B cell (primary cell): Measurements from ENCODE around the gene CCDC88C. TPM values are rescaled to one million over a fixed set of nuclear protein-coding genes. Genes with fewer than 3 reads are reported as not detected.

Experiments
- ATAC-seq: fragments of 200-7000 bp; cut with Tn5 transposase; one replicate; pipeline ENCODE4 v1.10.0; 2021; ENCODE audit warnings: low read depth, mild to moderate bottlenecking, moderate number of reproducible peaks, moderate library complexity
- CTCF ChIA-PET: fragments of 350-600 bp; sonication (Branson Sonifier 250); formaldehyde crosslinking; loops from one replicate; lab custom pipeline; 2021; ENCODE audit warnings: antibody characterized with exemption, inconsistent platforms; lab: Charles Lee
- POLR2A ChIA-PET: fragments of 350-600 bp; sonication (Branson Sonifier 250); formaldehyde crosslinking; loops from one replicate; lab custom pipeline; 2021; ENCODE audit warnings: antibody characterized with exemption; lab: Charles Lee
- DNase-seq: peaks from one replicate; pipeline ENCODE4 v3.0.0; 2013
- H2AFZ ChIP-seq: 2 replicates; pipeline ENCODE4 v1.6.1; 2012; ENCODE audit warnings: mild to moderate bottlenecking, low read depth, low read length; ENCODE audit not compliant: insufficient read depth, poor library complexity, severe bottlenecking
- H3K27ac ChIP-seq, 2 donors: 1 replicate in 1 of 2; 2 replicates in 1 of 2; pipeline ENCODE4 v1.5.1; 2012 to 2013; ENCODE audit warnings: low read length in 2 of 2, mild to moderate bottlenecking in 2 of 2, moderate library complexity in 1 of 2
- H3K27me3 ChIP-seq, 4 experiments: fragments of 200-600 bp in 1 of 4; sonication (generic) in 1 of 4; replicated peaks in 1 of 4; 1 replicate in 2 of 4; 2 replicates in 2 of 4; pipeline versions ENCODE4 v1.6.1 to v1.7.0; 2013 to 2016; ENCODE audit warnings: low read length in 3 of 4, mild to moderate bottlenecking in 2 of 4, mixed read lengths in 1 of 4, moderate library complexity in 1 of 4; ENCODE audit not compliant: insufficient read depth in 4 of 4, control insufficient read depth in 3 of 4; ENCODE audit errors: control extremely low read depth in 1 of 4
- H3K36me3 ChIP-seq, 2 experiments: replicated peaks in 1 of 2; 1 replicate in 1 of 2; 2 replicates in 1 of 2; pipeline versions ENCODE4 v1.6.1 to v1.7.1; 2013; ENCODE audit warnings: low read length in 1 of 2; ENCODE audit not compliant: insufficient read depth in 2 of 2, control insufficient read depth in 1 of 2; ENCODE audit errors: control extremely low read depth in 1 of 2, extremely low read depth in 1 of 2
- H3K4me1 ChIP-seq, 2 donors: fragments of 200-600 bp in 1 of 2; sonication (generic) in 1 of 2; 1 replicate in 1 of 2; 2 replicates in 1 of 2; pipeline versions ENCODE4 v1.5.1 to v1.6.1; 2013 to 2017; ENCODE audit warnings: low read length in 2 of 2; ENCODE audit not compliant: control insufficient read depth in 2 of 2, insufficient read depth in 2 of 2
- H3K4me2 ChIP-seq: replicated peaks from 2 replicates; pipeline ENCODE3; 2012; ENCODE audit warnings: mild to moderate bottlenecking, low read depth, low read length; ENCODE audit not compliant: poor library complexity, severe bottlenecking
- H3K4me3 ChIP-seq, 5 experiments: fragments of 200-600 bp in 1 of 5; sonication (generic) in 1 of 5; 1 replicate in 3 of 5; 2 replicates in 2 of 5; pipeline versions ENCODE4 v1.5.1 to v1.7.0; 2011 to 2016; ENCODE audit warnings: low read length in 4 of 5, mild to moderate bottlenecking in 4 of 5, low read depth in 2 of 5, control low read depth in 1 of 5, moderate library complexity in 1 of 5; ENCODE audit not compliant: insufficient read depth in 1 of 5; ENCODE audit errors: control extremely low read depth in 1 of 5, extremely low read depth in 1 of 5
- H3K79me2 ChIP-seq: fragments of 200-600 bp; sonication (generic); one replicate; pipeline ENCODE4 v1.6.0; 2016; ENCODE audit warnings: low read length; ENCODE audit not compliant: control insufficient read depth, insufficient read depth
- H3K9ac ChIP-seq: fragments of 200-600 bp; sonication (generic); 2 replicates; pipeline ENCODE4 v1.6.1; 2017; ENCODE audit warnings: mild to moderate bottlenecking, low read length, moderate library complexity
- H3K9me3 ChIP-seq, 3 donors: one replicate each; pipeline versions ENCODE4 v1.6.1 to v1.7.1; 2013; ENCODE audit warnings: low read length in 2 of 3; ENCODE audit not compliant: control insufficient read depth in 2 of 3, insufficient read depth in 1 of 3; ENCODE audit errors: control extremely low read depth in 1 of 3
- H4K20me1 ChIP-seq: 2 replicates; pipeline ENCODE4 v1.6.0; 2012; ENCODE audit warnings: mild to moderate bottlenecking, low read length; ENCODE audit not compliant: insufficient read depth, control insufficient read depth, poor library complexity, severe bottlenecking
- H3K27ac Mint-ChIP-seq: one replicate; pipeline ENCODE4 v1.8.0; 2021; ENCODE audit warnings: mixed read lengths
- H3K27me3 Mint-ChIP-seq: one replicate; pipeline ENCODE4 v1.8.0; 2021; ENCODE audit warnings: mixed read lengths
- H3K4me1 Mint-ChIP-seq: one replicate; pipeline ENCODE4 v1.8.0; 2021; ENCODE audit warnings: mixed read lengths
- H3K4me3 Mint-ChIP-seq: one replicate; pipeline ENCODE4 v1.8.0; 2021; ENCODE audit warnings: mixed read lengths
- H3K9me3 Mint-ChIP-seq: one replicate; pipeline ENCODE4 v1.8.0; 2022; ENCODE audit warnings: mixed read lengths; ENCODE audit not compliant: insufficient read depth
- EZH2 ChIP-seq: IDR thresholded peaks from 2 replicates; pipeline ENCODE4 v1.6.1; 2012; ENCODE audit warnings: borderline replicate concordance, low read depth, mild to moderate bottlenecking, moderate library complexity, low read length; ENCODE audit not compliant: insufficient read depth, poor library complexity, severe bottlenecking
- WGBS: methylation state at CpG from one replicate; pipeline ENCODE4 v1.1.5; 2013; ENCODE audit warnings: missing lambda C conversion rate; ENCODE audit not compliant: insufficient coverage; 5-methylcytosine and 5-hydroxymethylcytosine counted together
- intact Hi-C: fragments of 100-400 bp; cut with micrococcal nuclease; formaldehyde crosslinking; loops from one replicate; pipeline ENCODE4 v1.10.0; 2022
- polyA plus RNA-seq: library from polyadenylated mRNA; depleted of rRNA; stranded (reverse); fragments of >200 nt; gene quantifications from 2 replicates; pipeline ENCODE4 v1.2.3, GENCODE V29; 2012
- total RNA-seq, 2 donors: library from RNA; stranded (reverse); fragments of 120-200 nt in 1 of 2; gene quantifications; 1 replicate in 1 of 2; 2 replicates in 1 of 2; pipeline versions ENCODE4 v1.2.3 to v1.2.4, GENCODE V29; 2013 to 2022
- TF ChIP-seq, protein P1 (sequence below): fragments of 200-600 bp; IDR thresholded peaks from one replicate; pipeline ENCODE4 v1.8.0; 2022; ENCODE audit warnings: antibody characterized with exemption, mild to moderate bottlenecking

CCDC88C gene
- total and polyA plus RNA-seq, 2 donors (not counting 1 experiment from before 2014, with no cell fraction given): 98.7 to 181 TPM

DNA sequence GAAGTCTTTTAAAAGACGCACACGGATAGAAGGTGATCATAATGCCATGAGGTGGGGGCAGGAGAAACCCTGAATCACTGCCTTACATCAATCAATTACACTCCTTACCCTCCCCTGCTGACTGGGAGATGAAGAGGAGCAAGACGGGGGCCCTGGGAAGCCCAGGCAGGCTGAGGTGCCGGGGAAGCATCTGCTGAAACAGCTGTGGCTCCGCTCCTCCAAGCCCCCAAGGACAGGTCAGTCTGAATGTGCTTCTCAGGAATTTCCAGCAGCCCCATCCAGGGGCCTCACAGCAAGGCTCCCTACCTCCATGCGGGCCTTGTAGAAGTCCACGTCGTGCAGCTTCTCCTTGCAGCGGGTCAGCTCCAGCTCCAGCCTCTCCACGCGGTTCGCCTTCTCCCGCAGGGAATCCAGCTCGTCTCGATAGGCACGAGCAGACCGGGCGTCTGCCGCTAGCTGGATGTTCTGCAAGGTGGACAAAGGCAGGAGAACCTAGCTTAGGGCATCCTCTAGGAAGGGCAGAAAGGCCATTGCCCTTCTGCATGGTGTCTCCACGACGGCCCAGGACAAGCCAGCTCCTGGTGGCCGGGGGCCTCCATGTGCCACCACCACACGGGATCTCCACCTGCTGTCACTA, 79.8 kb downstream of the CCDC88C start:
- Histone ChIP-seq H3K4me1 (peaks cover 8 to 20% of the 10 kb centered on the region in 2 donors), H3K27me3 (no peaks in the 10 kb centered on the region), H3K27ac (no peak overlapping the region), H3K4me2 (no peak overlapping the region), H2AFZ (no peak overlapping the region), H3K9me3 (no peaks in the 10 kb centered on the region), H3K79me2 (peaks cover 97% of the 10 kb centered on the region), H3K36me3 (peaks cover 0 to 97% of the 10 kb centered on the region in 2 experiments), H3K4me3 (no peak overlapping the region), H3K9ac (no peak overlapping the region), H4K20me1 (peaks cover 89% of the 10 kb centered on the region)
- ChIA-PET POLR2A (no interaction called here), CTCF (interaction anchor here (1.1 to 1.4 kb wide), 4 partner anchors 14 to 83 kb away, joined by 3 to 4 read pairs (median 4); no protein-coding TSS in a partner anchor)
- no peak overlapping the region for H3K4me3 Mint-ChIP-seq
- WGBS: 98% methylated on average over 21 of the region's 23 CpGs
- no peak for DNase-seq
- no peak for ATAC-seq
- no peak overlapping the region for H3K27ac Mint-ChIP-seq
- no peaks in the 10 kb centered on the region for H3K27me3 Mint-ChIP-seq
- H3K4me1 Mint-ChIP-seq: peaks cover 27% of the 10 kb centered on the region
- no peak for TF ChIP-seq EZH2
- TF ChIP-seq, protein P1, sequence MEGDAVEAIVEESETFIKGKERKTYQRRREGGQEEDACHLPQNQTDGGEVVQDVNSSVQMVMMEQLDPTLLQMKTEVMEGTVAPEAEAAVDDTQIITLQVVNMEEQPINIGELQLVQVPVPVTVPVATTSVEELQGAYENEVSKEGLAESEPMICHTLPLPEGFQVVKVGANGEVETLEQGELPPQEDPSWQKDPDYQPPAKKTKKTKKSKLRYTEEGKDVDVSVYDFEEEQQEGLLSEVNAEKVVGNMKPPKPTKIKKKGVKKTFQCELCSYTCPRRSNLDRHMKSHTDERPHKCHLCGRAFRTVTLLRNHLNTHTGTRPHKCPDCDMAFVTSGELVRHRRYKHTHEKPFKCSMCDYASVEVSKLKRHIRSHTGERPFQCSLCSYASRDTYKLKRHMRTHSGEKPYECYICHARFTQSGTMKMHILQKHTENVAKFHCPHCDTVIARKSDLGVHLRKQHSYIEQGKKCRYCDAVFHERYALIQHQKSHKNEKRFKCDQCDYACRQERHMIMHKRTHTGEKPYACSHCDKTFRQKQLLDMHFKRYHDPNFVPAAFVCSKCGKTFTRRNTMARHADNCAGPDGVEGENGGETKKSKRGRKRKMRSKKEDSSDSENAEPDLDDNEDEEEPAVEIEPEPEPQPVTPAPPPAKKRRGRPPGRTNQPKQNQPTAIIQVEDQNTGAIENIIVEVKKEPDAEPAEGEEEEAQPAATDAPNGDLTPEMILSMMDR: no peak
- no peaks in the 10 kb centered on the region for H3K9me3 Mint-ChIP-seq
- intact Hi-C loops: no loop called here

DNA sequence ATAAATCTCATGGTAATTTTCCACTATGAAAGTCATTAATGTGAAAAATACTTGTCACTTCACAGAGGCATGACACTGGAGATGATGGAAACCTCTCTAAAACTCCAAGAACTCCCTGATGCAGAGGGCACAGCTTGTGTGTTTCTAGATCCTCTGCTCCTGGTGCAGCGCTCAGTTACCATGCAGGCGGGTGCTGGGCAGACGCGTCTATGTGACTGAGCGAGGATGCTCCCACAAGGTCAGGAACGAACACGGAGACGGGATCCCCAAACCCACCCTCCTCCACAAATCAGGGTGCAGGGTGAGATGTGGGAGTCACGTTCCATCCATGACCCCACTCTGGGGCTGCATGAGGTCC, 81.5 kb downstream of the CCDC88C start:
- Mint-ChIP-seq H3K9me3 (no peaks in the 10 kb centered on the region), H3K27me3 (no peaks in the 10 kb centered on the region), H3K4me3 (no peak overlapping the region), H3K4me1 (peaks cover 41% of the 10 kb centered on the region), H3K27ac (no peak overlapping the region)
- ATAC-seq (no peak), DNase-seq (no peak)
- Histone ChIP-seq H3K9me3 (no peaks in the 10 kb centered on the region), H3K27ac (no peak overlapping the region), H3K79me2 (peaks cover 96% of the 10 kb centered on the region), H3K4me3 (no peak overlapping the region), H3K27me3 (no peaks in the 10 kb centered on the region), H3K36me3 (peaks cover 0 to 95% of the 10 kb centered on the region in 2 experiments), H3K9ac (no peak overlapping the region), H2AFZ (no peak overlapping the region), H3K4me2 (no peak overlapping the region), H3K4me1 (peaks cover 24 to 38% of the 10 kb centered on the region in 2 donors), H4K20me1 (peaks cover 83% of the 10 kb centered on the region)
- ChIA-PET POLR2A (no interaction called here), CTCF (interaction anchor here (0.8 to 1.1 kb wide), 2 partner anchors 13 to 41 kb away, joined by 3 read pairs; no protein-coding TSS in a partner anchor)
- intact Hi-C loops: no loop called here
- 96% methylated on average over 4 of the region's 9 CpGs for WGBS
- TF ChIP-seq EZH2: no peak
- TF ChIP-seq, protein P1: no peak
